Activated naive CD4-positive, alpha-beta T cell (primary cell): ENCODE measurements around the gene HDAC4.

Experiments used
- DNase-seq, 4 experiments: peaks; one replicate each; lab custom pipeline; 2025; lab: John Stamatoyannopoulos, UW

Gene HDAC4

DNA sequence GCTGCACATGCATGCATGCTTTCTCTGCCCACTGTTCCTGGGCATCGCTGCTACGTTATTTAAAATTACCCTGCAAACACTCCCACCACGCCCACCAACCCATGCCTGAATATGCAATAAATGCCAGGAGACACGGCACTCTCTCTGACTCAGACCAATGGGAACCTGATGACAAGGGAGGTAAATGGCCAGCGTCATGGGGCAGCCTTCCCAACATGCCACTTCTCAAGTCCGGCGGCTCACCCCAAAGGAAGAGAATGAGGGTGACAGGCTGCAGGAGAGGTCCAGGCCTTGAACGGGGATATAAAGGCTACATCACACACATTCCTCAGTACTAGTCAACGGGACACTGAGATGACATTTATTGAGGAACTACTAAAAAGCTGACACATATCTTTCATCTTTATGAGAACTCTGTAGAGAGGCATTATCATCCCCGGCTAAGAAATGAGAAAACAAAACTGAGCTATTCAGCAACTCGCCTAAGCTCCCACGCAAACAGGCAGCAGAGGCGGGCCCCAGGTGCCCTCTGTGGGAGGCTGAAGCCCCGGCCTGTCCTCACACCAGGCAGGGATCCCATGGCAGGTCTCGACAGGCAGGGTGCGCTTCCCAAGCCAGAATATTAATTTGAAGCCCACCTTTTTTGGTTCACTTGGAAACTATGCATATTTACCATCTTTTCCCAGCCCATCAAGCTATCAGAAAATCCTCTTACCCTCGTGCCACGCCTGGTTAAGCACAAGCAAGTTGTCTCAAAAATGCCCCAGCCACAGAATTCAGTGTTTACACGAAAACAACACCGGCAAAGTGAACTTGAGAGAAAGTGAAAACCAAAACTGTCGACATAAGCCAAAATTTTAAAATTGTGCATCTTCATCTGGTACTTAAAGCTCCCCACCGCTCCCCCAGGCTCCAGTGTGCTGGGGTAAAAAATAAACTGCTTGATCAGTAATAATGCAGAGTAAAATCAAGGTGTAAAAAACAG lies 166.3 kb downstream of the HDAC4 start:
- DNase-seq = no peak

DNA sequence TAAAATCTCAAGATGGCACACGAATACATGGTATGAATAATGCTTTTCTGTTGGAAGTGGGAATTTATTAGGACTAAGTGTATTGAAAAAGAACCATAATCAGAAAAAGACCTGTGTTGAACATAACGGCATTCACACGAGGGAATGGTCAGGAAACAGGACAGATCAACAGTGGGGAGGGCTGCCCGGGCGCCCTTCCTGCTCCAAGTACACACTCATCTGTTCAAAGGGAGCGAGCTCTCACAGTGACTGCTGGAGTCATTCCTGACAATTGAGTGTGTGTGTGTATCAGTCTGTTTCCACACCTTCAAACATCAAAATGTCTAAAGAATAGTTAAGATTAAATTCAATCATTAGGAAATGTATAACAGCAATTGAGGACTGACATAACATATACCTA lies 167.2 kb downstream of the HDAC4 start:
- DNase-seq = no peak

DNA sequence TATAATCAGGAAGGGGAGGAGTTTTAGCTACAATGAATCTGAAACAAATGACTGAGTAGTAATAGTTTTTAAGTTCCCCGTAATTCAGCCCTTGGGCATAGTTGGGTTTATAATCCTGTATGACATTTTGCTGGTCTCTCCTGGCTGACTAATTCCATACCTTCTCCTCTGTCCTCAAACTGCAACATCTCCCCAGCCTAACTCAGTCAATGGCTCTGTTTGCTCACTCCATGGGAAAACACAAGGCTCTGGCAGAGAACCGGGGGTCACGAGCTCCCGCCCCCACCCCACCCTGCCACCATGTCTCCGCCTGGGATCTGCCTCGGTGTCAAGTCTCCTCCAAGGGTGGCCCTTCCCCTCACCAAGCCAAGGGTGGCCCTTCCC lies 168.6 kb downstream of the HDAC4 start:
- no peak for DNase-seq

DNA sequence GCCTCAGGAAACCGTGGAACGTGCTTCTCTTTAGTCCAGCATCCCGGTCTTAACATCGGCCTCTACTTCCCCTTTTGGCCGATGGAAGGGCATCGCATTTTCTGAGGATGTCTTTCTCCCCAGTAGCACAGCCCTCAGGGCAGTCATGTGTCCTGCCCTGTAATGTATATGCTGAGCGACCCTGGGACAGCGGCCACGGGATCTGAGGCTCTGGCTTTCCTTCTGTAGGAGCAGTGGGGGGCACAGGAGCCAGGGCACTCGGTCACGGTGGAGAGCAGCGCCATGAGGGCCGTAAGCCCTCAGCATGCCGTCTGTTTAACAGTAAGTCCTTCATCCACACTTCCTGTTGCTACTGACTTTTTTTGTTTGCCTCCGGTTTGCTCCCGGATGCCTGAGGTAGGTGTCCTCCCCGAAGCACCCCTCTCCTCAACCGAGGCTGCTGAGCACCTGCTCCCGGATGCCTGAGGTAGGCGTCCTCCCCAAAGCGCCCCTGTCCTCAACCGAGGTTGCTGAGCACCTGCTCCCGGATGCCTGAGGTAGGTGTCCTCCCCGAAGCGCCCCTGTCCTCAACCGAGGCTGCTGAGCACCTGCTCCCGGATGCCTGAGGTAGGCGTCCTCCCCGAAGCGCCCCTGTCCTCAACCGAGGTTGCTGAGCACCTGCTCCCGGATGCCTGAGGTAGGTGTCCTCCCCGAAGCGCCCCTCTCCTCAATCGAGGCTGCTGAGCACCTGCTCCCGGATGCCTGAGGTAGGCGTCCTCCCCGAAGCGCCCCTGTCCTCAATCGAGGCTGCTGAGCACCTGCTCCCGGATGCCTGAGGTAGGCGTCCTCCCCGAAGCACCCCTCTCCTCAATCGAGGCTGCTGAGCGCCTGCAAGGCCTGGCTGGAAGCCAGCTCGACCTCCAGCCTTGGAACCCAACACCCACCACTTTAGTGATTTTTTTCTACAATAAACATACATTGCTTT lies 169.3 kb downstream of the HDAC4 start:
- peak in 1 of 4 experiments; percentile 19 for DNase-seq

DNA sequence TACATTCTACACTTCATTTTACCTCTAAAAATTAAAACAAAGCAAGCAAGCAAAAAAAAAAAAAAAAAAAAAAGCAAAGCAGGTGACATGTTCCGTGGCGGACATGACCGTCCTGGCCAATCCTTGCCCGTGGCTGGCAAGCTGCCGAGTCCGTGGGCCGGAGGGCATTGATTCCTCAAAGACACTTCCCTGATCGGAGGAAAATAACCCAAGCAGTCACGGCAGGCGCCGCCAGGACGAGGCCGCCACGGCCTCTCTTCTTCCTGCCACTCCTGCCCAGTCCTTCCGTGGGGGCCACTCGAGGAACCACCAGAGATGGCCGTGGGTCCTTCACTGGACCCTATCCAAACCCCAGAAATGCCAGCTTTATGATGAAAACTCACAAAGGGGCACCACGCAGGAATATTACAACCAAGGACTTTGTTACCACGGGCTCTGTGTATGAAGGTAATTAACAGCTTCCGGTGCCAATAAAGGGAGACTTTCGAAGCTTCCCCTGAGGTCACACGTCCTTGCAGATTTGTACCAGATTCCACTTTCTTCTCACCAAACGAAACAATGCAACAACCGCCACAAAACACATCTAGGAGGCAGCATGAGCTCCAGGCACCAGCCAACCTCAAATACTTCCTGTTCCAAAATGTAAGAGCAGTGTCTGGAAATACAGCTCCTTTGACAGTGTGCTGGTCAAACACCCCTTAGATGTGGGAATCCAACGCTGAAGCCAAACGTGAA lies 170.3 kb downstream of the HDAC4 start:
- no peak for DNase-seq

DNA sequence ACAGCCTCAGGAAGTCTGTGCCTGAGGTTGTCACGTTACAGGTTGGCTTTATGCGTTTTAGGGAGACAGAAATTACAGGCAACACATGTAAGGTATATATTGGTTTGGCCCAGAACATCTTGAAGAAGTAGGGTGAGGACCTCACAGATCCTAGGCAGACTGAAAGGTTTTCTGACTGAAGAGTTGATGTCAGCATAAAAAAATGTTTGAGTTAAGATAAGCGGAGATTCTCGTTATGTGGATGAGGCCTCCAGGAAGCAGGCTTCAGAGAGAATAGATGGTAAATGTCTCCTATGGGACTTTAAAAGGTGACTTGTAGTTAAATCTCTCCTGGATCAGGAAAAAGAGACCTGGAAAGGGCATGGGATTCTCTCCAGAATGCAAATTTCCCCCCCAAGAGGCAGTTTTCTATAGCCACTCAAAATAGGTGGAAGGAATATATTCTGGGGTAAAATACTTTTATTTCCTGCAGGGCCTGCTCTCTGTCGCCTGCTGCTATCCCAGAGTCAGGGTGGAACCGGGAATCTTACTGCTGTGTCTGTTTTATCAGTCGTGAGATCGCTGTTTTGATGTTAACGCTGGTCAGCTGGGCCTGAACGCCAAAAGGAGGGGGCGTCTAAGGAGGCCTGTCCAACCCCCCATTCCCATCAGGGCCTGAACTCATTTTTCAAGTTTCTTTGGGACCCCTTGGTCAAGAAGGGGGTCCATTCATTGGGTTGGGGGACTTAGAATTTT lies 171.1 kb downstream of the HDAC4 start:
- DNase-seq = no peak

DNA sequence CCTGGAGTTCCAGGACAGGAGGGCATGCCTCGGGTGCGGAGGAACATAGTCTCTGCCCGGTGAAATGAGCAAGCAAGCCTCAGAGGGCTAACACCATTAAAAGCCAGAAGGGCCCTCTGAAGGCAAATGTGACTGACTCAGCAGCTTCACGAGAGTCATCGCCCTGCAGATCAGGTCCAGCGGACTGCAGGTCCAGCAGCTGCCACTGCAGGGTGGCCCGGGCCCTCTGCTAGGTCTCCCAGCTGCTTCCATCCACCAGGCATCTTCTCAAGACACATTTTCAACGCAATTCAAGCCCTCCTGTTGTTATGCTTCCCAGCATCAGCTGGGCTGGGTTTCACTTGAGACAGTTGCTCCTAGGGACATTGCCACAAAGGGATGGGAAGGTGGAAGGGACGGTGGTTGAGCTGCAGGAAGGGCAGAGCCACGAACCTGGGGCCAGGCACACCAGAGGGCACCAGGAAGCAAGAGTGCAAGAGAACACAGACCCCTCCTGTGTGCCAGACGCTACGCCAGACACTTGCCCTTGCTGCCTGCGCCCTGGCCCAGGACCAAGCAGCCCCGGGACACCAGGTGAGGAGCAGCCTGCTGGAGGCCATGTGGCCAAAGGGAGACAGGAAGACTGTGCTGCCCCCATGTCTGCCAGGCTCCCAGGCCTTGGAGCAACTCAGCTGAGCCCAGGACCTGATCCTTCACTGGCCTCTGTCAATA lies 173.0 kb downstream of the HDAC4 start:
- DNase-seq = no peak

DNA sequence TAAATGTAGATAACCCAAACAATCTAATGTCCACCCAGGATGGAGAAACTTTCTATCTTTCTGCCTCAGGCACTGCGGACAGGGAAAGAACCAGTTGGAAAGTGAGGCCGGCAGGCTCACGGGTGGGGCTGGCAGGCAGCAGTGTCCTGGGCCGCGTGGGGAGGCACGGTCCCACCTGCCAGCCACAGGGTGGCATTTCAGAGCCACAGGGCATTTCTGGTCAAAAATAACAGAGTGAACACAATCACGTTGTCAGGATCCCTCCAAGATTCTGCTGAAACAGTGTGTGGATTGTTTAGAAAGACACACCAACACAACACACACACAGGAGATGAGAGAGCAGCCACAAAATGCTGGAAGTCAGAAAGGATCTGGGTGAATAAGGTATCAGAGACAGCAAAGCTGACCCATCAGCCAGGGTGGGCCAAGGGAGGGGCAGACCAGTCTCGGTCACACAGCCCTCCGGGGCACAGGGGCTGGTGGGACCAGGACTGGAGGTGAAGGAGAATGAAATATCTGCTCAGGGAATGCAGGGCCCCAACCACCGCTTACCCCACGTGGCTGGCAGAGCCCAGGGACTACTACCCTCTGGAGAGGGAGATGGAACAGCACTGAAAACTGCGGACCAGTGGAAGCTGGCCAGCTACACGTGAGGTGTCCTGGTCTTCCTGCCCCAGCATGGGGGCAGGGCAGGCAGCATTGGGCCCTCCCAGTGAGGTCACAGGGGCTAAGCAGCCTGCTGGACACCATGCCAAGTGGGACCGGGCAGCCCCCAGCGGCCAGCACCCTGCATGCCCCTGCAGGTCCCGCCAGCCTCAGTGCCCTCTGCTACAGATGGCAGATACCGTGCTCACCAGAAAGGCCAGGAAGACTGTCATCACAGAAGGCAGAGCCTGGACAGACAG lies 173.9 kb downstream of the HDAC4 start:
- DNase-seq = no peak

DNA sequence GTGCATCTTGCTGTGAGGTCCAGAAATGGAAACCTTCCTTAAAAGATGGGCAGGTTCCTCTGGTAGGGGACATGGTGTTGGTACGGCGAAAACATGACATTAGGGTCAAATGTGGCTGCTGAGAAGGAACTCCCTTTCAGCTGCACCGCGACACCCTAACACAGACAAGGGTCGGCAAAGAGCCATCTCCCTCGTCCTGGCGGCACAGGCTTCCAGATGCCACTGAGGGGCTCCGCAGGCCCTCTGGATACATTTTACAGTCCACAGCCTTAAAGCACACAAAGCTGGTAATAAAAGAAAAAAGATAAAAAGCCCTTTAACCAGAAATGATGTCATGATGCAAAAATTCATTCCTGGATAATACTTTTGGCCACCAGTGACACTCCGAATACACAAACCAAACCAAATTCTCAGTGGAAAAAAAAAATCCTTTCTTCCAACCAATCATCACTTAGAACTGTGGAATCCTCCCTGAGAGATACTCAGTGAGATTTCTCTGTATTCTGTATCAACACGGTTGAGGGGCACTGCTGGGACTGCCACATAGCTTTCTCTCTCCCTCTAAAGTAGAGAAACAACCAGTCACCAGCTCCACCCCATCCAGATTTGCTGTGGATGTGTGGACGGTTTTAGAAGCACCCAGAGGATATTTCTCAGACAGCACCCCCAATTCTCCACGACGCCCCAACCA lies 174.8 kb downstream of the HDAC4 start:
- DNase-seq = no peak

DNA sequence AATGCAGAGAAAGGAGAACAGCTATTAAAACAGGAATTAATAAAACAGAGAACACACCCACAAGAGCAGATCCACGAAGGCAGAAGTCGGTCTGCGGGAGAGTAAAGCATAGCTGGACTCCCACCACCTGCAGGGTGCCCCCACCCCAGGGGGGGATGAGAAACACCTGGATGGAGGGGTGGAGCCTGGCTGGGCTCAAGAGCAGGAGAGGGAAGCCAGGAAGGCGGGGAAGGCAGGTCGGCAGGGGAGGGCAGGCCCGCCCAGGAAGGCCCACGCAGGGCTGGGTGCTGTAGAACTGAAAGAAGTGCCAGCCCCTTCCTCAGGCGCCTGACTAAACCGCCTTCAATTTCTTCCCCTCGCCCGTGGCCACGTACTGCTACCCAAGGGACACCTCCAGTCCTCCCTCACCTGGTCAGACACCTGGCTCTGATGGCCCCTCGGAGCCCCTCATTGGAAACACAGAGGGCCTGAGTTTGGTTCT lies 175.4 kb downstream of the HDAC4 start:
- DNase-seq = no peak

DNA sequence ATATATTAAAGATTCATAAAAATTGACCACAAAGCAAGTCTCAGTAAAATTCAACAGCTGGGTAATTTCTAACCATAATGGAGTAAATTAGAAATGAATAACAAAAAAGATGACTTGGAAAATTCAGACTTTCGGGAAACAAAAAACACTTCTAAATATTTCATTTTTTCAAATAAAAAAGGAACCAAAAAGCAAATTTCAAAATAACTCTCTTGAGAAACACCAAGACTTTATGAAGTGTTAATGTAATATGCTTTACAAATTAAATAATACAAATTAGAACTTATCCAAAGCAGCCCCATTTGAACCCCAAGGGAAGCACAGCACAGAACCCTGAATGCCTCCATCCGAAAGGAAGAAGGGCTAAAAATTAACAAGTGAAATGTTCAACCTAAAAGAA lies 175.9 kb downstream of the HDAC4 start:
- DNase-seq = no peak

DNA sequence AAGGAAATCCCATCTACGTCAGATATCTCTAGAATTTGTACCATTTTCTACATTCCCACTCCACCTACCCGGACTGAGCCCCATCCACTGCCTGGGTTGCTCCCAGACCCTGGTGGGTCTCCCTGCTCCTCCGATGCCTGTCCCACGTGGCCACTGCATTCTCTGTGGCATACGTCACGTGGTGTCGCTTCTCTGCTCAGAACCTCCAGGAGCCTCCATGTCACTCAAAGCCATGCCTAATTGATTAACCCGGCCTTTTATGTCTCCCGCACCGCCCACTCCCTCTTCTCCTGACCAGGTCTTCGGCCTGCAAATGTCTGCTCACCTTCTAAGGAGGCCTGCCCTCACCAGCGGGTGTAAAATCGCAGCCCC lies 176.6 kb downstream of the HDAC4 start:
- DNase-seq = no peak

DNA sequence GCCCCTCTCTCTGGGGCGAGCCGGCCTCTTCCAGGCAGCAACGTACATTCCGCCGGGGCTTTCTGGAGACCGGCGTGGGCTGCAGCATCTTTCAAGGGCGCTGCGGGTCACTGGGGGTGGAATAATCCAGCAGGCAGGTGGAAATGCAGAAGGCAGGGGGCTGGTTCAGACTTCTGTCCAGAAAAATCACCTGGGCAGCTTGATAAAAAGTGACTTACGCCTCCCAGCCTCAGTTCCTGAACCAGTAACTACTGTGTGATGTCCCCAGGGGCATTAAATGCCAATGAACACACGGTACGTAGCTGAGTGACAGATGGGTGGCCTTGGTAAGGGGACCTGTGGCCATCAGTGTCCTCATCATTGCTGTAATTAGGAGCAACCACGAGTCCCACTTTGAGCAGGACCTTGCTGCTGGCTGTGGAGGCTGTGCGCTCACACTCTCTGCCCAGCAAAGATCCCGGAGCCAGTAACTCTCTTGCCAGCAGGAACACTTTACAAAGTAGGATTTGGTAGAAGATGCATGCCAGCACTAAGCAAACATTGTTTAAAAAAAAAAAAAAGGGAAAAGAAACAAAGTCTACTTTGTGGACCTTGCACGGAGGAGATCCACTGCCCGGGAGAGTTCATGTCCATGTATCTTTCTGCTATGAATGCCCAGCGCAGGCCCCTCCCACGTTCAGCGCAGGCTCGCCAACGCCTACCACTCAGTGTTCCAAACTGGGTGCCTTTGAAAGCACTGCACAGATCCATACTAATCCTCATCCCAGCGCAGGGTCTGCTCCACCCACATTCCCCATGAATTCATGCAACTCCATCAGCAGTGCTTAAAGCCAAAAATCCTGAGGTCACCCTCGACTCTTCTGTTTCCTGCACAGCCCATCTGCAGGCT lies 177.3 kb downstream of the HDAC4 start:
- DNase-seq = no peak

DNA sequence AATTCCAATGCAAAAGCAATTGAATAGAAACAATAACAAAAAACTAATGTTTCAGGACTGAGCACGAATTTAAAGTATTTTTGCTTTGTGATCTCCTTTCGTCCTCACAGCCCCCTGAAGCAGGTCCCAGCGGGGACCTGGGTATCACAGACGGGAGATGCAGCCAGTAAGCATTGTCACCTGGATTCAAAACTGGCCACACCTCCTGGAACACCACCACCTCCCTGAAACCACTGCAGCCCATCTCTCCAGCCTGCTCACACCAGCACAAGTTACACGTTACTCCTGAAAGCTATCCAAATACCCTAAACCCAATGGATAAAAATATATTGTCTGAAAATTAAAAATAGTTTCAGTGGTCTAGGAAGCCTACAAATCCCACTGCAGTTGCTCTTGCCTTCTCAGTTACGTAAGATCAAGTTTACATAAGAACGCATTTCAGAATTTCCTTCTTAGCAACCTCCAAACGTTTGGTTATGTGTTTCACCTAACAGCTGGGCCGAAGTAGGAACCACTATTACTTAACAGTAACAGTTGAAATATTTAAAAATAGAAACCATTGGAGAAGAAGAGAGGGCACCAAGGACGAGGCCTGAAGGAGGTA lies 178.0 kb downstream of the HDAC4 start:
- DNase-seq = no peak

DNA sequence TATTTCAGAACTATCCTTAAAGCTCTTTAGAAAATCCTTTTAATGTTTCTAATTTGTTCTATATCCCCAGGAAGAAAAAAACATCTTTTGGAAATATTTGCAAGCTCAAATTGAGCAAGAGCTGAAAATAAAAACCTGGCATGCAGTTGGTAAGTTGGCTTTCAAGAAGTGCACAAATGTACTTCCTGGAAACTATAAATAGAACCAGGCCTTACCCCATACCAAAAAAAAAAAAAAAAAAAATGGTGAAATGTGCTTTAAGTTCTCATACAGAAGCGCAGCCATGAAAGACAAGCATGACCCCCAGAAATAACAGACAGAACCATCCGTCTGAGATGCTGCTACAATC lies 178.5 kb downstream of the HDAC4 start:
- no peak for DNase-seq

DNA sequence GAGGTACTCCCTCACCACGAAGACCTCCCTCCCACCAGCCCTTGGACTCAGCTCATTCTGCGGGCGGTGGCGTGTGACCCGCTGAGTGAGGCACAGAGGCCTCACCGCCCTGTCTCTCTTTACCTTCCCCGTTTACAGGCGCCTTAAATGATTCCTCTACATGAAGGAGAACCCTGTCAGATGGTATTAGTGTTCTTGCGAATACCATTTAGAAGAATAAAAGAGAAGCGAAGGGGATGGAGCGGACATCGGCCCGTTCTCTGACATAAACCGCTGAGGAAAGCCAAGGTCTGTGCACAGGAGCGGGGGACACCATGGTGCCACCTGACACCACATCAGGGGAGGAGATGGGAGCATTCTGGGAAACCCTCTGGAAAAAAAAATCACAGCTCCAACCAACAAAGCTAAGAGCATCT lies 179.8 kb downstream of the HDAC4 start:
- no peak for DNase-seq

DNA sequence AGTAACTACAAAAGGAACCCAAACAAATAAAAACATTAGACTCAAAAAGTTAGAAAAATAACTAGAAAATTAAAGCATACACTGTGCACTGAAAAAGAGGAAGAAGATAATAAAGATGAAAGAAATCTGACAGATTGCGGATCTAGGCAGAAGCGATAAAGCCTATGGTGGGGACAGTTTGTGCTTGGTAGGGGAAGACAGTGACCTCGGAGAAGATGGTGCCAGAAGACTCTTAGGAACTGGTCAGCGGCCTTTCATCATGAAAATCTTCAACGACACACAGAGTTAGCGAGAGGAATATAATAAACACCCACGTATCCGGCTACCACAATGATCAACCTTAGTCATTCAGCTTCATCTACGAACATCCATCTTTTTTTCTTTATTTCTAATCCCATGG lies 180.5 kb downstream of the HDAC4 start:
- DNase-seq = no peak
